ENCODE measurements around the gene TM7SF3. TPM values are rescaled to one million over a fixed set of nuclear protein-coding genes. Genes with fewer than 3 reads are reported as not detected.

TM7SF3 gene
- total and polyA plus RNA-seq, 4 donors, result 82.5 to 147 (median 110) TPM

DNA sequence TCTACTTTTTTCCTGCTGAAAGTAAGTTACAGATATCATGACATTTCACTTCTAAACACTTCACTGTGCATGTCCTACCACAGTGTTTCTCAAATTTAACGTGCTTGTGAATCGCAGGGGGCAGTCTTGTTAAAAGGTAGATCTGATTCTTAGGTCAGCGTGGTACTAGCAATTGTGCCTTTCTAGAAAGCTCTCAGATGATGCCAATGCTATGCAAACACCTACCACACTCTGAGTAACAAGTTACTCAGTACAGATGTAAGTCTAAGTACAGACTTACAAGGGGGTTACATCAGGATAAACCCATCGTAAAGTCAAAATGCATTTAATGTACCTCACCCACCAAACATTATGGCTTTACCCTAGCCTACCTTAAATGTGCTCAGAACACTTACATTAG is 22.4 kb downstream of the TM7SF3 start:
- Histone ChIP-seq H3K4me1 (ENCODE audit: control insufficient read depth, insufficient read depth, low read length) (no peaks in the 10 kb centered on the region), H3K4me3 (ENCODE audit: low read depth, low read length) (no peak overlapping the region), H3K27me3 (ENCODE audit: control insufficient read depth, insufficient read depth, low read length) (no peaks in the 10 kb centered on the region), H3K9me3 (ENCODE audit: control insufficient read depth, insufficient read depth, low read length) (no peaks in the 10 kb centered on the region), H3K27ac (ENCODE audit: low read depth, low read length) (no peak overlapping the region), H3K36me3 (ENCODE audit: control insufficient read depth, insufficient read depth, low read length) (peaks cover 36% of the 10 kb centered on the region)
- WGBS (ENCODE audit: insufficient coverage), result no CpG with 5 or more reads among the region's 4 CpGs
- DNase-seq (ENCODE audit: low read depth in 4 of 6, low spot score in 6 of 6), result no peak

DNA sequence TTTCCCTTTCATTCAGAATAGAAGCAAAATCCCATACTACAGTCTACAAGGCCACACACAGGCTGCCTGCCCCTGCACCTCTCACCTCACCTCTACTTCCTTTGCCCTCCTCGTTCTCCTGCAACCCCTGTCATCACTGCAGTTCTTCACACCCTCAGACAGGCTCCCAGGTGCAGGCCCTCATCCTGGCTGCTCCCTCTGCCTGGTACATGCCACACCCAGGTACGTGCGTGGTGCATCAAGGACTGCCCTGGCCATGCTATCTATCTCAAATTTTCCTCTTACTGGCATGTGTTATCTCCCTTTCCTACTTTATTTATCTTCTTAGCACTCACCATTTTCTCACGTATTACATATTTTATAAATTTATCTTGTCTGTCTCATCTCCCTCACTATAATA is 24.3 kb downstream of the TM7SF3 start:
- Histone ChIP-seq H3K36me3 (ENCODE audit: control insufficient read depth, insufficient read depth, low read length) (peaks cover 36% of the 10 kb centered on the region), H3K4me1 (ENCODE audit: control insufficient read depth, insufficient read depth, low read length) (no peaks in the 10 kb centered on the region), H3K27ac (ENCODE audit: low read depth, low read length) (no peak overlapping the region), H3K9me3 (ENCODE audit: control insufficient read depth, insufficient read depth, low read length) (no peaks in the 10 kb centered on the region), H3K27me3 (ENCODE audit: control insufficient read depth, insufficient read depth, low read length) (no peaks in the 10 kb centered on the region), H3K4me3 (ENCODE audit: low read depth, low read length) (no peak overlapping the region)
- 89% methylated on average over 3 of the region's 4 CpGs for WGBS (ENCODE audit: insufficient coverage)
- no peak for DNase-seq (ENCODE audit: low read depth in 4 of 6, low spot score in 6 of 6)

DNA sequence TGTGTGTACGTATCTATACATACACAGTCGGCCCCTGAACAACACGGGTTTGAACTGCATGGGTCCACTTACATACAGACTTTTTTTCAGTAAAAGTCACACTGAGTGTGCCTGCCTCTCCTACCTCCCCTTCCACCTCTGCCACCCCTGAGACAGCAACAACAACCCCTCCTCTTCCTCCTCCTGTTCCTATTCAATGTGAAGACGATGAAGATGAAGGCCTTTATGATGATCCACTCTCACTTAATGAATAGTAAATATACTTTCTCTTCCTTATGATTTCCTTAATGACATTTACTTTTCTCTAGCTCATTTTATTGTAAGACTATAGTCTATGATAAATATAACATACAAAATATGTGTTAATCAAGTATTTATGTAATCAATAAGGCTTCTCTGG is 25.5 kb downstream of the TM7SF3 start:
- Histone ChIP-seq H3K36me3 (ENCODE audit: control insufficient read depth, insufficient read depth, low read length) (peaks cover 32% of the 10 kb centered on the region), H3K4me1 (ENCODE audit: control insufficient read depth, insufficient read depth, low read length) (no peaks in the 10 kb centered on the region), H3K4me3 (ENCODE audit: low read depth, low read length) (no peak overlapping the region), H3K27ac (ENCODE audit: low read depth, low read length) (no peak overlapping the region), H3K27me3 (ENCODE audit: control insufficient read depth, insufficient read depth, low read length) (no peaks in the 10 kb centered on the region), H3K9me3 (ENCODE audit: control insufficient read depth, insufficient read depth, low read length) (no peaks in the 10 kb centered on the region)
- 100% methylated on average over 1 of the region's 4 CpGs for WGBS (ENCODE audit: insufficient coverage)
- DNase-seq (ENCODE audit: low read depth in 4 of 6, low spot score in 6 of 6), result no peak

DNA sequence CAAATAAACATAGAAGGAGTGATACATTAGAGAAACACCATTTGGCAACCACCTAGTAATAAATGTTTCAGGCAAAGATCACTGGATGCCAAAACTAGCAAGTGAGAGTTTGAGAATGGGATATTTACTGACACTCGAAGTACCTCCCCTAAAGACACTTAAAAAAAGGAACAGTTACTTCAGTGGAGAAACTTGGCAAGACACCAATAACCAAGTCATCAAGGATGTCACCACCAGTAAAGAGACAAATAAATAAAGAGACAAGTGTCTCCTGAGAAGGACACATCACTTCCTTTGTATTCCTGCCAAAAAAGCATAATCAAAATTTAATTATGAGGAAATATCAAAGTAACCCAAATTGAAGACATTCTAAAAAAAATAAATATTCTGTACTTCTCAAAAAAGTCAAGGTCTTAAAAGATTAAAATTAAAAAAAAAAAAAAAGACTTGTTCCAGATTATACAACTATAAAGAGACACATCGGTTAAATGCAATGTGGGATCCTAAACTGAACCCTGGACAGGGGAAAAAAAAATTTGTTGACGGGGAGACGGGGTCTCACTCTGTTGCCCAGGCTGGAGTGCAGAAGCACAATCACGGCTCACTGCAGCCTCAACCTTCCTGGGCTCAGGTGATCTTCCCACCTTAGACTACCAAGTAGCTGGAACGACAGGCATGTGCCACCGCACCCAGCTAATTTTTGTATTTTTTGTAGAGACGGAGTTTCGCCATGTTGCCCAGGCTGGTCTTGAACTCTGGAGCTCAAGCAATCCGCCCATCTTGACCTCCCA is 26.4 kb downstream of the TM7SF3 start:
- DNase-seq (ENCODE audit: low read depth in 4 of 6, low spot score in 6 of 6), result peak in 4 of 6 donors; percentile 12 to 59 (median 26)
- Histone ChIP-seq H3K4me1 (ENCODE audit: control insufficient read depth, insufficient read depth, low read length) (no peaks in the 10 kb centered on the region), H3K27ac (ENCODE audit: low read depth, low read length) (no peak overlapping the region), H3K4me3 (ENCODE audit: low read depth, low read length) (no peak overlapping the region), H3K36me3 (ENCODE audit: control insufficient read depth, insufficient read depth, low read length) (peaks cover 32% of the 10 kb centered on the region), H3K27me3 (ENCODE audit: control insufficient read depth, insufficient read depth, low read length) (no peaks in the 10 kb centered on the region), H3K9me3 (ENCODE audit: control insufficient read depth, insufficient read depth, low read length) (no peaks in the 10 kb centered on the region)
- WGBS (ENCODE audit: insufficient coverage), result 94% methylated on average over 5 of the region's 10 CpGs

DNA sequence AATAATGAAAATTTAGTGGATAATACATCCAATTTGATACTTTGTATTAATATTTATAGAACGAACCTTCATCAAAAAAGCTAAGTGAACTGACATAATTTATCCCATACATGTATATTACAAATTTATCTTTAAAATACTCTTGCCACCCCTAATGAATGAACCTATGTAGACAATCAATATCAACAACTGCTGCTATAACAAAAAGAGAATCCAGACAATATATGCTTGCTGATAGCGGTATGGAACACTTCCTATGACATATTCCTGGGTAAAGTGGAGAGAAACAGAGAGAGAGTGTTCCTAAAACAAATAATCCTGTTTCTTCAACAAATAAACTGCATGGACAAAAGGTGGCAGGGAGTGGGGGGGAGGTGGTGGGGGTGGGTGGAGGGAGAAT is 31.3 kb downstream of the TM7SF3 start:
- WGBS (ENCODE audit: insufficient coverage), result no CpG with 5 or more reads among the region's 2 CpGs
- H3K36me3 ChIP-seq (ENCODE audit: control insufficient read depth, insufficient read depth, low read length), result peaks cover 21% of the 10 kb centered on the region

DNA sequence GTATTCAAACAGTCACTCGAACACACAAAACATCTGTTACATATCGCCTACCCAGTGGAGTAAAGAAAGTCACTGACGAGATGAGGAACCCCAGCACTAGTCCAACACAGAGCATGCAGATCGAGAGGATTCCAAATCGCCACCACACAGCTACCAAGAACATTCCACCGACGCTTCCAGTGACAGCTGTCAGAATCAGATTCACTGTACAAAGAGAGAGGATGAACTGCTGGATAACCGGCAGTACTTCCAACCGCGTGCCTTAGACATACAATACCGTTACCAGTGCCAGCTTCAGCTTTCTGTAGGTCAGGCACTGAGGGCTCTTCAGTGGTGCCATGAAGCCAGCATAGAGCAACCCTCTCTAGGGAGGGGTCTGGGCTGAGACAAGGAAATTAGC is 34.5 kb downstream of the TM7SF3 start:
- Histone ChIP-seq H3K4me1 (ENCODE audit: control insufficient read depth, insufficient read depth, low read length) (no peaks in the 10 kb centered on the region), H3K9me3 (ENCODE audit: control insufficient read depth, insufficient read depth, low read length) (no peaks in the 10 kb centered on the region), H3K27ac (ENCODE audit: low read depth, low read length) (no peak overlapping the region), H3K4me3 (ENCODE audit: low read depth, low read length) (no peak overlapping the region), H3K36me3 (ENCODE audit: control insufficient read depth, insufficient read depth, low read length) (peaks cover 20% of the 10 kb centered on the region), H3K27me3 (ENCODE audit: control insufficient read depth, insufficient read depth, low read length) (no peaks in the 10 kb centered on the region)
- DNase-seq (ENCODE audit: low read depth in 4 of 6, low spot score in 6 of 6), result peak in 1 of 6 donors; percentile 21
- WGBS (ENCODE audit: insufficient coverage), result 82% methylated on average over 9 of the region's 11 CpGs

More for the DNA sequence above, 31.3 kb downstream of the TM7SF3 start:
- Histone ChIP-seq H3K4me1 (ENCODE audit: control insufficient read depth, insufficient read depth, low read length) (no peaks in the 10 kb centered on the region), H3K27ac (ENCODE audit: low read depth, low read length) (no peak overlapping the region), H3K27me3 (ENCODE audit: control insufficient read depth, insufficient read depth, low read length) (no peaks in the 10 kb centered on the region), H3K9me3 (ENCODE audit: control insufficient read depth, insufficient read depth, low read length) (no peaks in the 10 kb centered on the region), H3K4me3 (ENCODE audit: low read depth, low read length) (no peak overlapping the region)
- no peak for DNase-seq (ENCODE audit: low read depth in 4 of 6, low spot score in 6 of 6)

DNA sequence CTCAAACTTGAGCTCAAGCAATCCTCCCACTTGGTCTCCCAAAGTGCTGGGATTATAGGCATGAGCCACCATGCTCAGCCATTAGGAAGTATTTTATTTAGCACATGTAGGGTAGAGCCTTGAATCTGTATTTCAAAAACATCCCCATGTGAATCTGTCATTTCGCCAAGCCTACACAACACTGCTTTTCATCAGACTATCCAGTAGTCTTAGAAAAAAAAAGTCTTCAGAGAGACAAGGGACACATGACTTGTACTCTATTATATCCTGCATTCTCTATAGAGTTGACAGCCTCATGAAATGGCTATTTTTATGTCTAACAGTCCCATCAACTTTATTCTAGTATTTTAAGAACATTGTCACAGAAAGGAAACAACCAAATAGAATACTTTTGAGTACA is 35.4 kb downstream of the TM7SF3 start:
- Histone ChIP-seq H3K27ac (ENCODE audit: low read depth, low read length) (no peak overlapping the region), H3K36me3 (ENCODE audit: control insufficient read depth, insufficient read depth, low read length) (peaks cover 20% of the 10 kb centered on the region), H3K4me1 (ENCODE audit: control insufficient read depth, insufficient read depth, low read length) (no peaks in the 10 kb centered on the region), H3K9me3 (ENCODE audit: control insufficient read depth, insufficient read depth, low read length) (no peaks in the 10 kb centered on the region), H3K4me3 (ENCODE audit: low read depth, low read length) (no peak overlapping the region), H3K27me3 (ENCODE audit: control insufficient read depth, insufficient read depth, low read length) (no peaks in the 10 kb centered on the region)
- no peak for DNase-seq (ENCODE audit: low read depth in 4 of 6, low spot score in 6 of 6)
- 100% methylated on average over 1 of the region's 1 CpG for WGBS (ENCODE audit: insufficient coverage)

DNA sequence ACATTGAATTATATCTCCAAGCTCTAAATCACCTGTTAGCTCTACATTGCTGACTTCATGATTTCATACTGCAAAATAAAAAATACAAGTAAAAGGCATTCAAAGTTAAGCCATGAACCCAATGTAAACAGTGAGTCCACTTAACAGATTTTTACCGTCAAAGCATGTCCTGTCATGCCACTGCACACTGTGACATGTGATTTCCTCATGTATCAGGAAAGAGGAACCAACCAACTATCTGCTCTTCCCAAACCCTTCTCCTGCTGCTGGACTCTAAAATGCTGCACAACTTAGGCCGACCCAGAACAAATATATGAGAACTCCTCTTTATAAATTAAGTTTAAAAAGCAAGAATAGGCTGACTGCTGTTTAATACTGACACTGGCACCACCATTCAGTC is 37.5 kb downstream of the TM7SF3 start:
- Histone ChIP-seq H3K9me3 (ENCODE audit: control insufficient read depth, insufficient read depth, low read length) (no peaks in the 10 kb centered on the region), H3K4me3 (ENCODE audit: low read depth, low read length) (no peak overlapping the region), H3K27ac (ENCODE audit: low read depth, low read length) (no peak overlapping the region), H3K4me1 (ENCODE audit: control insufficient read depth, insufficient read depth, low read length) (no peaks in the 10 kb centered on the region), H3K27me3 (ENCODE audit: control insufficient read depth, insufficient read depth, low read length) (no peaks in the 10 kb centered on the region), H3K36me3 (ENCODE audit: control insufficient read depth, insufficient read depth, low read length) (peaks cover 16% of the 10 kb centered on the region)
- no peak for DNase-seq (ENCODE audit: low read depth in 4 of 6, low spot score in 6 of 6)
- 86% methylated on average over 1 of the region's 2 CpGs for WGBS (ENCODE audit: insufficient coverage)

DNA sequence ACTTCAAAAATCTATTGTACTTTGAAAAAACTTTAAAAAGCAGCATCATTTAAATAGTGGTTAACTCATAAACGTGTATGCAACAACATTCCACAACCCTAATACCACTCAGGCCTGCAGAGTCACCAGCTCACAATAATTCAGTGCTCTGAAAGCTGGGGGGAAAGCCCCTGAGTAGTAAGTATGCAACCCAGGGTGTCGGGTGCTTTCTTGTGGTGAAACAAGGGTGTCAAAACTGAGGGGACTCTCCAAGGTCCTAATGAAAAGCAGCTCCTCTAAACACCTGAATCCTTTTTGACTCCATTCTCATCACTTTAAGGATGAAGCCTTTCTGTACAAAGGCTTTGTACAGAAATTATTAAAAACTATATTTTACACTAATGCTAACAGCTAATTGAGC is 42.2 kb downstream of the TM7SF3 start:
- H3K27me3 ChIP-seq (ENCODE audit: control insufficient read depth, insufficient read depth, low read length), result no peaks in the 10 kb centered on the region
- H3K4me1 ChIP-seq (ENCODE audit: control insufficient read depth, insufficient read depth, low read length), result no peaks in the 10 kb centered on the region
- WGBS (ENCODE audit: insufficient coverage), result no CpG with 5 or more reads among the region's 2 CpGs
- H3K36me3 ChIP-seq (ENCODE audit: control insufficient read depth, insufficient read depth, low read length), result peaks cover 8% of the 10 kb centered on the region
- H3K4me3 ChIP-seq (ENCODE audit: low read depth, low read length), result no peak overlapping the region
- DNase-seq (ENCODE audit: low read depth in 4 of 6, low spot score in 6 of 6), result no peak
- H3K27ac ChIP-seq (ENCODE audit: low read depth, low read length), result no peak overlapping the region
- H3K9me3 ChIP-seq (ENCODE audit: control insufficient read depth, insufficient read depth, low read length), result no peaks in the 10 kb centered on the region

DNA sequence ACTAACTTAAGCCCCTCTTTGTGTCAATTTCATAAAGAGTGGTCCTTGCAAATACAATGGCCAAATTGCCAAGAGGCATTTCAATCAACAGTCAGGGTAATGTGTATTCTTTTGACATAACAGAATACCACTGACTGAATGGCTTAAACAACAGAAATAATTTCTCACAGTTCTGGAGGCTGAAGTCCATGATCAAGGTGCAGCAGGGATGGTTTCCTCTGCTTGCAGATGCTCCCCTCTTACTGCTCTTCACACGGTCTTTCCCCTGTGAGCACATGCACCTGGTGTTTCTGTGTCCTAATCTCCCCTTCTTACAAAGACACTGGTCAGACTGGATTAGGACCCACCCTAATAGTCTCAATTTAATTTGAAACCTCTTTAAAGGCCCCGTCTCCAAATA is 44.0 kb downstream of the TM7SF3 start:
- Histone ChIP-seq H3K4me3 (ENCODE audit: low read depth, low read length) (no peak overlapping the region), H3K27ac (ENCODE audit: low read depth, low read length) (no peak overlapping the region), H3K9me3 (ENCODE audit: control insufficient read depth, insufficient read depth, low read length) (no peaks in the 10 kb centered on the region), H3K4me1 (ENCODE audit: control insufficient read depth, insufficient read depth, low read length) (no peaks in the 10 kb centered on the region), H3K36me3 (ENCODE audit: control insufficient read depth, insufficient read depth, low read length) (peaks cover 8% of the 10 kb centered on the region), H3K27me3 (ENCODE audit: control insufficient read depth, insufficient read depth, low read length) (no peaks in the 10 kb centered on the region)
- DNase-seq (ENCODE audit: low read depth in 4 of 6, low spot score in 6 of 6), result no peak
- WGBS (ENCODE audit: insufficient coverage), result 100% methylated on average over 2 of the region's 2 CpGs
